ENCODE results near the gene SEMA6A.

- TF ChIP-seq GATA2 (IDR thresholded peaks at IDR 0.05; ENCODE audit: low read depth, low read length): no peak
- no peak for TF ChIP-seq GATA3 (IDR thresholded peaks at IDR 0.05; ENCODE audit: low read depth, low read length)
Measured at GRCh38 chr5:116442095-116442534, 132.5 kb downstream of the SEMA6A start.
